ENCODE measurements around the gene CRYGN.

- no peak for TF ChIP-seq CTCF (conservative IDR thresholded peaks at IDR 0.05; ENCODE audit: low read length)
- TF ChIP-seq EZH2phosphoT487 (IDR thresholded peaks at IDR 0.05; ENCODE audit: borderline replicate concordance), result no peak
Observed at GRCh38 chr7:151429237-151429559, 10.7 kb downstream of the CRYGN start.

All from Loucy (cell line).